HL-60 (cell line): ENCODE results near the gene HOXD12.

Source experiments
- DNase-seq, 2 experiments: peaks; one replicate each; pipeline ENCODE4 v3.0.0-alpha.2; 2010 to 2020; ENCODE audit warnings: low read depth in 1 of 2, low spot score in 1 of 2
- H3K27ac ChIP-seq: fragments of 250-450 bp; sonication (Bioruptor Pico); replicated peaks from 2 replicates; pipeline ENCODE4 v1.5.1; 2020; ENCODE audit warnings: mild to moderate bottlenecking, moderate library complexity
- H3K27me3 ChIP-seq: fragments of 250-450 bp; sonication (Bioruptor Pico); 2 replicates; pipeline ENCODE4 v1.5.1; 2021; ENCODE audit warnings: mild to moderate bottlenecking, moderate library complexity; ENCODE audit not compliant: insufficient read depth, poor library complexity, severe bottlenecking
- H3K4me3 ChIP-seq: replicated peaks from 2 replicates; pipeline ENCODE4 v1.5.1; 2011; ENCODE audit warnings: mild to moderate bottlenecking, control low read depth, low read length; ENCODE audit not compliant: insufficient read depth
- GABPA ChIP-seq: IDR thresholded peaks from 2 replicates; pipeline ENCODE4 v1.6.1; 2012; ENCODE audit warnings: low read depth
- POLR2AphosphoS5 ChIP-seq: IDR thresholded peaks from 2 replicates; pipeline ENCODE4 v1.6.1; 2012; ENCODE audit warnings: low read depth
- SPI1 ChIP-seq: IDR thresholded peaks from 2 replicates; pipeline ENCODE4 v1.6.1; 2012; ENCODE audit warnings: low read depth, mild to moderate bottlenecking, borderline replicate concordance
- TF ChIP-seq, protein P1 (sequence below): IDR thresholded peaks from one replicate; pipeline ENCODE4 v1.5.1; 2011; ENCODE audit warnings: low read length, control low read depth, inconsistent platforms; ENCODE audit not compliant: insufficient read depth
- TF ChIP-seq, protein P2 (sequence below): IDR thresholded peaks from 2 replicates; pipeline ENCODE4 v1.6.1; 2012; ENCODE audit warnings: low read depth; ENCODE audit not compliant: insufficient replicate concordance

The HOXD12 gene

DNA sequence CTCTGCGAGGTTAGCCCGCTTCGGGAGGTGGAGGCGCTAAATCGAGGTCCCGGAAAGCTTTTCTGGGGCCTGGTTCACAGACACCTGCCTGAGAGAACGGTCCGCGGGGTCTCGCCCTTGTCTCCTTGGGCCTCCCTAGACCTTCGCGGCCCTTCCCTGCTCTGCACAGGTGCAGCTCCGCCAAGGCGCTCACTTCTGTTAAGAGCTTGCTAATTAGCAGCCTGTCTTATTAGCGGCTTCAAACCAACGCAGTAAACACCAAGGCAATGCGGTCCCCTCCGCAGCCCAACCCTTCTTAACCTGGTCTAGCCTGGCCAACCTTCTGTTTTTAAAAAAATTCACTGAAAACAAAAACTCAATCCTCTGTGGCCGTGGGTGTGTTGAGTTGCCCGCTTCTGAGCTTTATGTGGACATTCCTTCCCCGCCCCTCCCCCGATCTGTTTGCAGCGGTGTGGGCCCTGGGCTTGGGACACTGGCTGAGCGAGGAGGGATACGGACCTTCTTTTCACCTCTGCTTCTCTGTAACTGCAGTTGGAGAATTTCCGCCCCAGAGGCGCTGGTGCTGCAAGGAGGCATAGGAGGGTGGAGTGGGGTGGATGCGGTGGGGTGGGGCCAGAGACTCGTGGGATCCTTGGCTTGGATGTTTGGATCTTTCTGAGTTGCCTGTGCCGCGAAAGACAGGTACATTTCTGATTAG, 48.4 kb downstream of the HOXD12 start:
- H3K4me3 ChIP-seq = no peak overlapping the region
- DNase-seq = no peak
- TF ChIP-seq SPI1 = no peak
- TF ChIP-seq POLR2AphosphoS5 = no peak
- no peak for TF ChIP-seq GABPA
- TF ChIP-seq, protein P1, sequence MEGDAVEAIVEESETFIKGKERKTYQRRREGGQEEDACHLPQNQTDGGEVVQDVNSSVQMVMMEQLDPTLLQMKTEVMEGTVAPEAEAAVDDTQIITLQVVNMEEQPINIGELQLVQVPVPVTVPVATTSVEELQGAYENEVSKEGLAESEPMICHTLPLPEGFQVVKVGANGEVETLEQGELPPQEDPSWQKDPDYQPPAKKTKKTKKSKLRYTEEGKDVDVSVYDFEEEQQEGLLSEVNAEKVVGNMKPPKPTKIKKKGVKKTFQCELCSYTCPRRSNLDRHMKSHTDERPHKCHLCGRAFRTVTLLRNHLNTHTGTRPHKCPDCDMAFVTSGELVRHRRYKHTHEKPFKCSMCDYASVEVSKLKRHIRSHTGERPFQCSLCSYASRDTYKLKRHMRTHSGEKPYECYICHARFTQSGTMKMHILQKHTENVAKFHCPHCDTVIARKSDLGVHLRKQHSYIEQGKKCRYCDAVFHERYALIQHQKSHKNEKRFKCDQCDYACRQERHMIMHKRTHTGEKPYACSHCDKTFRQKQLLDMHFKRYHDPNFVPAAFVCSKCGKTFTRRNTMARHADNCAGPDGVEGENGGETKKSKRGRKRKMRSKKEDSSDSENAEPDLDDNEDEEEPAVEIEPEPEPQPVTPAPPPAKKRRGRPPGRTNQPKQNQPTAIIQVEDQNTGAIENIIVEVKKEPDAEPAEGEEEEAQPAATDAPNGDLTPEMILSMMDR = no peak
- TF ChIP-seq, protein P2, sequence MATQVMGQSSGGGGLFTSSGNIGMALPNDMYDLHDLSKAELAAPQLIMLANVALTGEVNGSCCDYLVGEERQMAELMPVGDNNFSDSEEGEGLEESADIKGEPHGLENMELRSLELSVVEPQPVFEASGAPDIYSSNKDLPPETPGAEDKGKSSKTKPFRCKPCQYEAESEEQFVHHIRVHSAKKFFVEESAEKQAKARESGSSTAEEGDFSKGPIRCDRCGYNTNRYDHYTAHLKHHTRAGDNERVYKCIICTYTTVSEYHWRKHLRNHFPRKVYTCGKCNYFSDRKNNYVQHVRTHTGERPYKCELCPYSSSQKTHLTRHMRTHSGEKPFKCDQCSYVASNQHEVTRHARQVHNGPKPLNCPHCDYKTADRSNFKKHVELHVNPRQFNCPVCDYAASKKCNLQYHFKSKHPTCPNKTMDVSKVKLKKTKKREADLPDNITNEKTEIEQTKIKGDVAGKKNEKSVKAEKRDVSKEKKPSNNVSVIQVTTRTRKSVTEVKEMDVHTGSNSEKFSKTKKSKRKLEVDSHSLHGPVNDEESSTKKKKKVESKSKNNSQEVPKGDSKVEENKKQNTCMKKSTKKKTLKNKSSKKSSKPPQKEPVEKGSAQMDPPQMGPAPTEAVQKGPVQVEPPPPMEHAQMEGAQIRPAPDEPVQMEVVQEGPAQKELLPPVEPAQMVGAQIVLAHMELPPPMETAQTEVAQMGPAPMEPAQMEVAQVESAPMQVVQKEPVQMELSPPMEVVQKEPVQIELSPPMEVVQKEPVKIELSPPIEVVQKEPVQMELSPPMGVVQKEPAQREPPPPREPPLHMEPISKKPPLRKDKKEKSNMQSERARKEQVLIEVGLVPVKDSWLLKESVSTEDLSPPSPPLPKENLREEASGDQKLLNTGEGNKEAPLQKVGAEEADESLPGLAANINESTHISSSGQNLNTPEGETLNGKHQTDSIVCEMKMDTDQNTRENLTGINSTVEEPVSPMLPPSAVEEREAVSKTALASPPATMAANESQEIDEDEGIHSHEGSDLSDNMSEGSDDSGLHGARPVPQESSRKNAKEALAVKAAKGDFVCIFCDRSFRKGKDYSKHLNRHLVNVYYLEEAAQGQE = no peak
- H3K27ac ChIP-seq = no peak overlapping the region
- H3K27me3 ChIP-seq = peaks cover 59% of the 10 kb centered on the region

DNA sequence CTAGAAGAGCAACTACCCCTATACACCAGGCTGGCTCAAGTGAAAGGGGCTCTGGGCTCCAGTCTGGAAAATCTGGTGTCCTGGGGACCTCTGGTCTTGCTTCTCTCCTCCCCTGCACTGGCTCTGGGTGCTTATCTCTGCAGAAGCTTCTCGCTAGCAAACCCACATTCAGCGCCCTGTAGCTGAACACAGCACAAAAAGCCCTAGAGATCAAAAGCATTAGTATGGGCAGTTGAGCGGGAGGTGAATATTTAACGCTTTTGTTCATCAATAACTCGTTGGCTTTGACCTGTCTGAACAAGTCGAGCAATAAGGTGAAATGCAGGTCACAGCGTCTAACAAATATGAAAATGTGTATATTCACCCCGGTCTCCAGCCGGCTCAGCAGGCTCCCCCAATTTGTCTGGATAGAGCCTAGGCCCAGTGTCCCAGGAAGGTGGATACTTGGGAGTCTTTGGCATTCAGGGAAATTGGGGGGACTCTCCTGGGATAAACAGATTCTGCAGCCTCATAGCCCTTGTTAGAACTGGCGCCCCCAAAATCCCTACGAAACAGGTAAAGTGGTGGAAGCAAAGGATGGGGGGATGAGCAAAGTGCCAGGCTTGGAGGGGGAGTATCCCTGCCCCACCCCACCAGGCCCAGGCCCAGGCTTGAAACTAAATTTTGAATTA, 49.3 kb downstream of the HOXD12 start:
- H3K4me3 ChIP-seq = no peak overlapping the region
- no peak overlapping the region for H3K27ac ChIP-seq
- TF ChIP-seq SPI1 (no peak), GABPA (no peak), POLR2AphosphoS5 (no peak)
- TF ChIP-seq, protein P2 = no peak
- H3K27me3 ChIP-seq = peaks cover 67% of the 10 kb centered on the region
- no peak for DNase-seq

DNA sequence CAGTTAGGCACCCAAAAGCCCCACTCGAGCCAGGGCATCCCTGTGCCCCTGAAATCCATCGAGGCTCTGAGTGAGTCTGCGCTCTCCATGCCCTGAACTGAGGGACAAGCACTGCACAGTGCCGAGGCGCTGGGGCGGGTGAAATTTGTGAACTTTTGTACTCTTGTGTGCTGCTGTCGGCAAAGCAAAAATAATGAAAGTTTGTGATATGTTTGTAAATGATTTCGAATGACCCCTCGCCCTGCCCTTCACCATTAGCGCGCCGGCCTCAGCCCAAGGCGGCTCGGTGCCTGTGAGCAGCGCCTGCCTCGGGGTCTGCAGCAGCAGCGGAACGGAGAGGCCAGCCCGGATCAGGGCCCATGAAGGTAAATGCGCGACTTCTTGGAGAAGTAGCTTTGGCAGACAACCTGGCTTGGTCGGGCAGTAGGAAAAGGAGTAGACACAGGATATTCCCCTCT, 49.9 kb downstream of the HOXD12 start:
- no peak for TF ChIP-seq SPI1
- no peak for TF ChIP-seq POLR2AphosphoS5
- TF ChIP-seq, protein P2 = no peak
- TF ChIP-seq GABPA = no peak
- TF ChIP-seq, protein P1 = no peak
- H3K4me3 ChIP-seq = no peak overlapping the region
- peaks cover 70% of the 10 kb centered on the region for H3K27me3 ChIP-seq
- H3K27ac ChIP-seq = no peak overlapping the region
- DNase-seq = no peak
